Measurements from ENCODE around the gene LRRC71. TPM values are rescaled to one million over a fixed set of nuclear protein-coding genes. Genes with fewer than 3 reads are reported as not detected.
A peak's percentile ranks its signal among the peaks of the same experiment; 100 is the strongest.

LRRC71 gene
- total RNA-seq, 1 donor from 2014 or later: under 0.01 TPM

GRCh38 chr1:156892190-156893047, 28.0 kb upstream of the LRRC71 start:
- peak; percentile 92 to 95 for DNase-seq (ENCODE audit: low read depth in 2 of 2)

GRCh38 chr1:156893048-156893953, 27.1 kb upstream of the LRRC71 start, which contains the start of gene PEAR1:
Gene PEAR1 (plus strand): TSS chr1:156893718. CDS start chr1:156903927, 10,209 bp downstream.
- DNase-seq (ENCODE audit: low read depth in 2 of 2): peak; percentile 73 to 89

- DNase-seq (ENCODE audit: low read depth in 2 of 2): peak in 1 of 2 donors; percentile 31
These were observed 26.4 kb upstream of the LRRC71 start for GRCh38 chr1:156894001-156894400.

GRCh38 chr1:156894711-156895454, 25.5 kb upstream of the LRRC71 start:
- DNase-seq (ENCODE audit: low read depth in 2 of 2): peak; percentile 71 to 77

GRCh38 chr1:156895455-156895812, 25.0 kb upstream of the LRRC71 start:
- DNase-seq (ENCODE audit: low read depth in 2 of 2): peak; percentile 31 to 35

GRCh38 chr1:156895927-156896326, 24.5 kb upstream of the LRRC71 start:
- DNase-seq (ENCODE audit: low read depth in 2 of 2): peak in 1 of 2 donors; percentile 43

- DNase-seq (ENCODE audit: low read depth in 2 of 2): peak; percentile 40 to 90
These were observed 23.9 kb upstream of the LRRC71 start for GRCh38 chr1:156896490-156897033.

- peak in 1 of 2 donors; percentile 58 for DNase-seq (ENCODE audit: low read depth in 2 of 2)
These were observed 23.2 kb upstream of the LRRC71 start for GRCh38 chr1:156897078-156897825.

- DNase-seq (ENCODE audit: low read depth in 2 of 2): peak; percentile 96 to 98
These were observed 22.3 kb upstream of the LRRC71 start for GRCh38 chr1:156898161-156898566.

- DNase-seq (ENCODE audit: low read depth in 2 of 2): no peak
These were observed 21.3 kb upstream of the LRRC71 start for GRCh38 chr1:156898971-156899664.

GRCh38 chr1:156899956-156900718, 20.3 kb upstream of the LRRC71 start:
- peak in 1 of 2 donors; percentile 87 for DNase-seq (ENCODE audit: low read depth in 2 of 2)

GRCh38 chr1:156900896-156901589, 19.4 kb upstream of the LRRC71 start:
- no peak for DNase-seq (ENCODE audit: low read depth in 2 of 2)

- DNase-seq (ENCODE audit: low read depth in 2 of 2): no peak
These were observed 18.9 kb upstream of the LRRC71 start for GRCh38 chr1:156901590-156901900.

GRCh38 chr1:156901966-156902915, 18.2 kb upstream of the LRRC71 start:
- DNase-seq (ENCODE audit: low read depth in 2 of 2): peak; percentile 44 to 58

- no peak for DNase-seq (ENCODE audit: low read depth in 2 of 2)
These were observed 16.9 kb upstream of the LRRC71 start for GRCh38 chr1:156903328-156904091.

GRCh38 chr1:156904187-156904959, 16.1 kb upstream of the LRRC71 start:
- DNase-seq (ENCODE audit: low read depth in 2 of 2): peak; percentile 37 to 53

Data from lung microvascular endothelial cell (primary cell).